GM20000 (cell line): ENCODE measurements around the gene FAM83D.

Experiments
- DNase-seq: peaks from one replicate; pipeline ENCODE4 v3.0.0; 2012; ENCODE audit warnings: low spot score
- TF ChIP-seq, protein P1 (sequence below): IDR thresholded peaks from 2 replicates; pipeline ENCODE4 v1.5.1; 2012; ENCODE audit warnings: mild to moderate bottlenecking, control low read depth; ENCODE audit errors: extremely low read depth, missing control alignments

Gene FAM83D

DNA sequence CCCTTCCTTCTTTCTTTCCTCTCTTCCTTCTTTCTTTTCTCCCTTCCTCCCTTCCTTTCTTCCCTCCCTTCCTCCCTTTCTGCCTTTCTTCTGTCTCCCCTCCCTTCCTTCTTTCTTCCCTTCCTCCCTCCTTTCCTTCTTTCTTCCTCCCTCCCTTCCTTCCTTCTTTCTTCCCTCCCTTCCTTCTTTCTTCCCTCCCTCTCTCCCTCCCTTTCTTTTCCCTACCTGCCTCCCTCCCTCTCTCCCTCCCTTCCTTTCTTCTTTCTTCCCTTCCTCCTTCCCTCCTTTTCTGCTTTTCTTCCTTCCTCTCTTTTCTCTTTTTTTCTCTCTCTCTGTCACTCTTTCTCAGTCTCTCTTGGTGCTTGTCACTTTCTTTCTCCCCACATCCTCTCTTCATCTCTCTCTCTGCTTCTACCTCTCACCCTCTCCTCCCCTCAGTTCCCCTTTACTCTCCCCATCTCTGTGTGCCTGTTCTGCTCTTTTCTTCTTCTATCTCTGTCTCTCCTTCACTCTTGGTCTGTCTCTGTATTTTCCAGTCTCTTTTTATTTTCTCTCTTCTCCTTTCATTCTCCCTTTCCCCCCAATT, 30.1 kb upstream of the FAM83D start:
- TF ChIP-seq, protein P1, sequence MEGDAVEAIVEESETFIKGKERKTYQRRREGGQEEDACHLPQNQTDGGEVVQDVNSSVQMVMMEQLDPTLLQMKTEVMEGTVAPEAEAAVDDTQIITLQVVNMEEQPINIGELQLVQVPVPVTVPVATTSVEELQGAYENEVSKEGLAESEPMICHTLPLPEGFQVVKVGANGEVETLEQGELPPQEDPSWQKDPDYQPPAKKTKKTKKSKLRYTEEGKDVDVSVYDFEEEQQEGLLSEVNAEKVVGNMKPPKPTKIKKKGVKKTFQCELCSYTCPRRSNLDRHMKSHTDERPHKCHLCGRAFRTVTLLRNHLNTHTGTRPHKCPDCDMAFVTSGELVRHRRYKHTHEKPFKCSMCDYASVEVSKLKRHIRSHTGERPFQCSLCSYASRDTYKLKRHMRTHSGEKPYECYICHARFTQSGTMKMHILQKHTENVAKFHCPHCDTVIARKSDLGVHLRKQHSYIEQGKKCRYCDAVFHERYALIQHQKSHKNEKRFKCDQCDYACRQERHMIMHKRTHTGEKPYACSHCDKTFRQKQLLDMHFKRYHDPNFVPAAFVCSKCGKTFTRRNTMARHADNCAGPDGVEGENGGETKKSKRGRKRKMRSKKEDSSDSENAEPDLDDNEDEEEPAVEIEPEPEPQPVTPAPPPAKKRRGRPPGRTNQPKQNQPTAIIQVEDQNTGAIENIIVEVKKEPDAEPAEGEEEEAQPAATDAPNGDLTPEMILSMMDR, result no peak
- no peak for DNase-seq

DNA sequence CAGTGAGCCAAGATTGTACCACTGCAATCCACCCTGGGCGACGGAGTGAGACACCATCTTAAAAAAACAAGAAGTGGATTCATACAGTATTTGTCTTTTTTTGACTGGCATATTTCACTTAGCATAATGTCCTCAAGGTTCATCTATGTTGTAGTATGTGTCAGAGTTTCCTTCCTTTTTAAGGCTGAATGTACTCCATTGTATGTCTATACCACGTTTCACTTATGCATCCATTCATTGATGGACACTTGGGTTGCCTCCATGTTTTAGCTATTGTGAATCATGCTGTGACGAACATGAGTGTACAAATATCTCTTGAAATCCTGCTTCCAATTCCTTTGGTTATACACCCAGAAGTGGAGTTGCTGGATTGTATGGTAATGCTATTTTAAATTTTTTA, 28.9 kb upstream of the FAM83D start:
- TF ChIP-seq, protein P1, result no peak
- DNase-seq, result no peak

DNA sequence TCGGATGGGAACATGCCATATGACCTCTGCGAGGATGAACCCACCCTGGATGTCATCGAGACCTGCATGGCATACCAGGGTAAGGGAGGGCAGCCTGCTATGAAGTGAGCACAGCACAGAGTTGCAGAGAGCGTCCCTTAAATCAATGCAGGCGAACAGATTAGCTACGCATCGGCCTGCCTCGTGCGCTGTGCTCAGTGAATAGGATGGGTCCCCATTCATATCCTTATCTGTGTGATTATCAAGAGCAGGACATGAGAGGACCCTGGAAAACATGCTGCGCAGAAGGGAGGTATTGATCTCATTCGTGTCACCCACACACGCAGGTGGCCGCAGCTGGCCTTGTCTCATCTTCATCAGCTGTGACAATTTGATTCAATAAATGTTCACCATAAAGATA, 25.6 kb upstream of the FAM83D start:
- DNase-seq, result no peak
- TF ChIP-seq, protein P1, result no peak

DNA sequence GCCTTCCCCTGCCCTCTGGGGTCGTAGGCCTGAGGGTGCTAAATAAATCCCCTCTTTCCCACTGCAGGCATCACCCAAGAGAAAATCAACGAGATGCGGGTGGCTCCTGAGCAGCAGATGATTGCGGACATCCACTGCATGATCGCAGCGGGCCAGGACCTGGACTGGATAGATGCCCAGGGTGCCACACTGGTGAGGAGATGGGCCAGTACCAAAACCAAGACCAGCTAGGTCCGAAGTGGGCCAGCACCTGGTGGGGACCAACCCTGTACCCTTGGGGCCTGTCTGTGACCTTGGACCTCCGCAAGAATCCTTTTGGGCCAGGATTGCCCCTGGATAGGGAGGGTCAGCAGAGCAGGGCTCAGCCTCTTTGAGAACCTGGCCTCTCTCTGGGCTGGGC, 23.6 kb upstream of the FAM83D start:
- TF ChIP-seq, protein P1, result no peak
- no peak for DNase-seq

DNA sequence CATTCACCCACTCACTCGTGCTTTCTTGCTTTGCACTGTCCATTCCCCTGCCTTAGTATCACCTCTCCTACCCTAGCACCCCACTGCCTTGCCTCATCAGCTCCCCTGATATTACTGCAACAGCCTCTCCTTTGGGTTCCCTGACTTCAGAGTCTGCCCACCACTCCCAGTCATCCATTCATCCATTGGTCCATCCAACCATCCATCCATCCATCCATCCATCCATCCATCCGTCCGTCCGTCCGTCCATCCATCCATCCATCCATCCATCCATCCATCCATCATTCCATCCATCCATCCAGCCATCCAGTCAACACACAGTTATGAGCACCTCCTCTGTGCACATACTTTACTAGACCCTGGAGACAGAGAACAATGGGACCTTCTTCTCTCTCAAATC, 22.9 kb upstream of the FAM83D start:
- DNase-seq, result no peak
- TF ChIP-seq, protein P1, result no peak

DNA sequence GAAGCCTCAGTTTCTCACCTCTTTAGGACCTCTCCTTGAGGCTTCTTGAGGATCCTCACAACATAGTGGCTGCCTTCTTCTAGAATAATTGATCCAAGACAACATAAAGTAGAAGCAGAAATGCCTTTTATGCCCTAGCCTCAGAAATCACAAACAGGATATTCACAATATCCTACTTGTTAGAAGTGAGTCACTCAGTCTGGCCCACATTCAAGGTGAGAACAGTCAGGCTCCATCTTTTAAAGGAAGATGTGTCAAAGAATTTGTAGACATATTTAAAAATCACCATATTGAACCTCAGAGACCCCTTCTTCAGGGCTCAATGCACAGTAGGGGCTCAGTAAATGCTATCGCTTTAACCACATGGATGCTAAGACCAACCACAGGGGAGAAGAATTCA, 20.8 kb upstream of the FAM83D start:
- TF ChIP-seq, protein P1, result no peak
- no peak for DNase-seq

DNA sequence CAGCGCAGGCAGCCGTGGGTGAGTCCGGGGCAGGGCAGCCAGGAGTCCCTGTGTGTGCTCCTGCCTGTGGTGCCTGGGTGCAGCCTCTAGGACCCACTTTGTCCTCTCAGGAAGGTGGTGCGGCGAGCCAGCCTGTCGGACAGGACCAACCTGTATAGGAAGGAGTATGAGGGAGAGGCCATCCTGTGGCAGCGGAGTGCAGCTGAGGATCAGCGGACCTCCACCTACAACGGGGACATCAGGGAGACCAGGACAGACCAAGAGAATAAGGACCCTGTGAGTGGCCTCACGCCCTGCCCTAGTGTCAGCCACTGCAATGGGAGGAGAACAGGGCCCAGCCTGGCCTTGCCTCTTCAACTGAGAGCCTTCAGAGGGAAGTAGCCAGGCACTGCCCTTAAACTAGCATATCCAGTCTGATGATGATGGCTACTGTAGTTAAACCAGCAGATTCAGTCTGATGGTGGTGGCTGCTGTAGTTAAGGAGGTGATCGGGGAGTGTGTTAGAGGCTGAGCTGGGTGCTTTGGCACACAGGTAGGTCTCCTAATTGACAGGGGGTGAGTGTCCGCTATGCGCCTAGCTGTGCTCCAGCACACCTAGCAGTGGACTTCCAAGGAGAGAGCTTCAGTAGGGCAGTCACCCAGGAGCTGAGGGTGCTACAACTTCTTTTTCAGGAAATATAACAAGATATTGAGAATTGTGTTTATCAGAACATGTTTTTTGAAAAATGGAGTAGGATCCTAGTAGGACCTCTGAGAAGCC, 18.1 kb upstream of the FAM83D start:
- TF ChIP-seq, protein P1, result no peak
- no peak for DNase-seq
